Colonic mucosa (tissue), 4 donors: ENCODE measurements around the gene ACSM4. TPM values are rescaled to one million over a fixed set of nuclear protein-coding genes. Genes with fewer than 3 reads are reported as not detected.

ENCODE experiments used
- DNase-seq: peaks from one replicate; pipeline ENCODE4 v3.0.0-alpha.2; 2020
- H3K27ac ChIP-seq: fragments of 200-600 bp; one replicate; pipeline ENCODE4 v1.8.0; 2021
- H3K27me3 ChIP-seq: fragments of 200-600 bp; one replicate; pipeline ENCODE4 v1.8.0; 2021
- H3K36me3 ChIP-seq: fragments of 200-600 bp; one replicate; pipeline ENCODE4 v1.8.0; 2021
- H3K4me1 ChIP-seq: fragments of 200-600 bp; one replicate; pipeline ENCODE4 v1.8.0; 2021; ENCODE audit warnings: mild to moderate bottlenecking
- H3K4me3 ChIP-seq: fragments of 200-600 bp; one replicate; pipeline ENCODE4 v1.8.0; 2021
- H3K9ac ChIP-seq, 2 donors: one replicate each; pipeline ENCODE4 v1.7.0; 2013; ENCODE audit warnings: control low read depth in 2 of 2, low read depth in 2 of 2, low read length in 2 of 2
- H3K9me3 ChIP-seq: fragments of 200-600 bp; one replicate; pipeline ENCODE4 v1.8.0; 2021
- intact Hi-C: fragments of 100-400 bp; cut with DNase I; formaldehyde crosslinking; loops from one replicate; pipeline ENCODE4 v1.14.1; 2022
- total RNA-seq, 2 donors: library from RNA; stranded (reverse); fragmentation: NEBNext Ultra II Directional in 1 of 2; extraction: Animal tissue kit (Norgen Biotek cat#: 25700) in 1 of 2; gene quantifications; one replicate each; pipeline ENCODE4 v1.2.1, GENCODE V29; 2021
- TF ChIP-seq, protein P1 (sequence below): fragments of 200-600 bp; IDR thresholded peaks from one replicate; pipeline ENCODE4 v1.8.0; 2022; ENCODE audit warnings: antibody characterized with exemption, mild to moderate bottlenecking
- donor health status: healthy.
- donor health status: DM: no; HTN: no; CAD: no.
- donor health status: DM: no; HTN: no; CAD: no.

Gene ACSM4, protein sequence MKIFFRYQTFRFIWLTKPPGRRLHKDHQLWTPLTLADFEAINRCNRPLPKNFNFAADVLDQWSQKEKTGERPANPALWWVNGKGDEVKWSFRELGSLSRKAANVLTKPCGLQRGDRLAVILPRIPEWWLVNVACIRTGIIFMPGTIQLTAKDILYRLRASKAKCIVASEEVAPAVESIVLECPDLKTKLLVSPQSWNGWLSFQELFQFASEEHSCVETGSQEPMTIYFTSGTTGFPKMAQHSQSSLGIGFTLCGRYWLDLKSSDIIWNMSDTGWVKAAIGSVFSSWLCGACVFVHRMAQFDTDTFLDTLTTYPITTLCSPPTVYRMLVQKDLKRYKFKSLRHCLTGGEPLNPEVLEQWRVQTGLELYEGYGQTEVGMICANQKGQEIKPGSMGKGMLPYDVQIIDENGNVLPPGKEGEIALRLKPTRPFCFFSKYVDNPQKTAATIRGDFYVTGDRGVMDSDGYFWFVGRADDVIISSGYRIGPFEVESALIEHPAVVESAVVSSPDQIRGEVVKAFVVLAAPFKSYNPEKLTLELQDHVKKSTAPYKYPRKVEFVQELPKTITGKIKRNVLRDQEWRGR
- total RNA-seq, result not detected

DNA sequence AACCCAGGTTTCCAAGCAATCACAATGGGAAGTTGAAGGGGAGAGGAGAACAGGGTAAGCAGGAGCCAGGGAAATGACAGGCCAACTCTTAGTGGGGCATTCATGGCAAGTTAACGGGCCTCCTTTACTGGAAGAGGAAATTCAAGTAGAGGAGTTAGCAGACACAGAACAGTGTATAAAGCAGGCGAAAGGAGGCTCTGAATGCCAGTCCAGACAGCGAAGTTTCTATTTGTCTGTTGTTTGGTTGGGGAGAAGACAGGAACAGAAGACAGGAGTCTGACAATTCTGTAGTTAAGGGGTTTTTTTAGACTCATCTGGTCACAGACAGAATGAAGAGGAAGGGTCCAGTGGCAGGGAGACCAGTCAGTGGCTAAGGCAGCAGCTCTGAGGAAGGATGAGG is at the start of gene ACSM4:
TSS of gene ACSM4 (plus strand) at position 301 of the 400 bp plus-strand sequence. CDS start 260 bp downstream, outside the sequence.
- TF ChIP-seq, protein P1, sequence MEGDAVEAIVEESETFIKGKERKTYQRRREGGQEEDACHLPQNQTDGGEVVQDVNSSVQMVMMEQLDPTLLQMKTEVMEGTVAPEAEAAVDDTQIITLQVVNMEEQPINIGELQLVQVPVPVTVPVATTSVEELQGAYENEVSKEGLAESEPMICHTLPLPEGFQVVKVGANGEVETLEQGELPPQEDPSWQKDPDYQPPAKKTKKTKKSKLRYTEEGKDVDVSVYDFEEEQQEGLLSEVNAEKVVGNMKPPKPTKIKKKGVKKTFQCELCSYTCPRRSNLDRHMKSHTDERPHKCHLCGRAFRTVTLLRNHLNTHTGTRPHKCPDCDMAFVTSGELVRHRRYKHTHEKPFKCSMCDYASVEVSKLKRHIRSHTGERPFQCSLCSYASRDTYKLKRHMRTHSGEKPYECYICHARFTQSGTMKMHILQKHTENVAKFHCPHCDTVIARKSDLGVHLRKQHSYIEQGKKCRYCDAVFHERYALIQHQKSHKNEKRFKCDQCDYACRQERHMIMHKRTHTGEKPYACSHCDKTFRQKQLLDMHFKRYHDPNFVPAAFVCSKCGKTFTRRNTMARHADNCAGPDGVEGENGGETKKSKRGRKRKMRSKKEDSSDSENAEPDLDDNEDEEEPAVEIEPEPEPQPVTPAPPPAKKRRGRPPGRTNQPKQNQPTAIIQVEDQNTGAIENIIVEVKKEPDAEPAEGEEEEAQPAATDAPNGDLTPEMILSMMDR, result no peak
- no peaks in the 10 kb centered on the region for H3K9me3 ChIP-seq
- no peaks in the 10 kb centered on the region for H3K4me1 ChIP-seq
- DNase-seq, result no peak
- no peak within 1 kb of the TSS for H3K9ac ChIP-seq
- H3K27ac ChIP-seq, result no peak within 1 kb of the TSS
- intact Hi-C loops, result no loop called here
- H3K27me3 ChIP-seq, result no peaks in the 10 kb centered on the region
- H3K36me3 ChIP-seq, result no peaks in the 10 kb centered on the region
- no peak within 1 kb of the TSS for H3K4me3 ChIP-seq

DNA sequence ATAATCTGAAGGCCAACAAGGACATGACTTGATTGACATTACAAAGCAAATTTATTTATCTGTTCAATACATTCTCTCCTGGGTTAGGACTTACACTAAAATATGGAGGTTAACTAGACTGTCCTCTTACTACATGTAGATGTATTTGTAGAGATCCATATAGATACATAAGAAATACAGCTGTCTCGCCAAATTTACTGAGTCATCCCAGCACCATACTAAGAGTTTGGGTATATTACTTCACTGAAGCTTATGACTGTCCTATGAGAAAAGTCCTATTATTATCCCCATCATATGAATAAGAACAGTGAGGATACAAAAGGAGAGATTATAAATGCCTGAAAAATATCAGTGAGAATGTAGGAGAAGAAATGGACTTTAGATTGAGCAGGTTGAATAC is 44.8 kb upstream of the ACSM4 start:
- H3K9ac ChIP-seq, result no peak overlapping the region
- no peaks in the 10 kb centered on the region for H3K36me3 ChIP-seq
- no peak overlapping the region for H3K4me3 ChIP-seq
- intact Hi-C loops, result no loop called here
- H3K27me3 ChIP-seq, result no peaks in the 10 kb centered on the region
- H3K4me1 ChIP-seq, result no peaks in the 10 kb centered on the region
- no peak for DNase-seq
- H3K9me3 ChIP-seq, result no peaks in the 10 kb centered on the region
- H3K27ac ChIP-seq, result no peak overlapping the region
- TF ChIP-seq, protein P1, result no peak

DNA sequence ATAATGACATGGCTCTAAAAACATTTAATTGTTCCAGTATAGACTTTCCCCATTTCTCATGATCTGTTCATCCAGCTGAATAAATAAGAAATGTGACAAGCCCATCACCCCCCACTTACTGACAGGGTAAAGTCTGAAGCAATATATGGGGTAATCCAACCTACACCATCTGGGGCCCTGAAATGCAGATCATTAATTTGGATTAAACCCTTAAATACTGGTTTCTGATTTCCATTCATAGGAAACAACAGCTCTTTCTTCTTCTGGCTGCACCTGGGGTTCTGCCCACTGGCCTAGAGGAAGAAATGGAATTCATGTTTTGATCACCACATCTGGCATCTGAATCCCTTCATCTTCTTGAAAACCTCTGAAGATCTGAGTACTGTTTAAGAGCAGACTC is 39.3 kb upstream of the ACSM4 start:
- Histone ChIP-seq H3K27ac (no peak overlapping the region), H3K36me3 (no peaks in the 10 kb centered on the region), H3K4me3 (no peak overlapping the region), H3K9ac (no peak overlapping the region), H3K4me1 (no peaks in the 10 kb centered on the region), H3K9me3 (no peaks in the 10 kb centered on the region), H3K27me3 (no peaks in the 10 kb centered on the region)
- intact Hi-C loops, result no loop called here
- TF ChIP-seq, protein P1, result no peak
- DNase-seq, result no peak

DNA sequence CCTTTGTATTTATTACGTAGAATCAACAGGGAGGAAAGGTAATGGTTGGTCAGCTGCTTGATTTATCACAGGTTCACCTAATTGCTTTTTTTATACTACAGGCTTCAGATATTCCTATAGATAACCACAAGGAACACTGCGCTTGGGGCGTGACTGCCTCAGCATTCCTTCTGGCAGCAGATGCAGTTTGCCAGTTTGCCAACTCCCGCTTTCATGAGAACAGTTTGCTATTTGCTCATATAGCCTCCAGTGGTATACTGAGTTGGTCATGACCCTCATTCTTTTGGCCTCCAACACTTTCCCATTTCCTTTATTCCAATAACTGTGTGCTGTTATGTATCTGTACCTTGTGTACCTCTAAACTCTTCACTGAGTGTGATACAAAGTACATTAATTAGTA is 38.6 kb upstream of the ACSM4 start:
- no peak overlapping the region for H3K9ac ChIP-seq
- no peak overlapping the region for H3K4me3 ChIP-seq
- H3K36me3 ChIP-seq, result no peaks in the 10 kb centered on the region
- DNase-seq, result no peak
- H3K9me3 ChIP-seq, result no peaks in the 10 kb centered on the region
- TF ChIP-seq, protein P1, result no peak
- no peak overlapping the region for H3K27ac ChIP-seq
- H3K4me1 ChIP-seq, result no peaks in the 10 kb centered on the region
- intact Hi-C loops, result no loop called here
- no peaks in the 10 kb centered on the region for H3K27me3 ChIP-seq

DNA sequence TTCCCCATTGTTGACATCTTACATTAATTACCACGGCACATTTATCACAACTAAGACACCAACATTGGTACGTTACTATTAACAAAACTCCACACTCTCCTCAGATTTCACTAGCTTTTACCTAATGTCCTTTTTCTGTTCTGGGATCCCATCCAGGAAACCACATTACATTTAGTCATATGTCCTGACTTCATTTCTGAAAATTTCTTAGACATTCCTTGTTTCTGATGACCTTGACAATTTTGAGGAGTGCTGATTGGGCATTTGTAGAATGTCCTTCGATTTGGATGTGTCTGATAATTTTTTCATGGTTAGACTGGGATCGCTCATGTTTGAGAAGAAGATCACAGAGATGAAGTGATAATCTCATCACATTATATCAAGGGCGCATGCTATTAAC is 34.6 kb upstream of the ACSM4 start:
- intact Hi-C loops, result no loop called here
- no peaks in the 10 kb centered on the region for H3K4me1 ChIP-seq
- H3K9ac ChIP-seq, result no peak overlapping the region
- H3K36me3 ChIP-seq, result no peaks in the 10 kb centered on the region
- no peaks in the 10 kb centered on the region for H3K9me3 ChIP-seq
- DNase-seq, result no peak
- H3K4me3 ChIP-seq, result no peak overlapping the region
- TF ChIP-seq, protein P1, result no peak
- H3K27ac ChIP-seq, result no peak overlapping the region
- no peaks in the 10 kb centered on the region for H3K27me3 ChIP-seq
